NOMO-1 treated with dmso at 0.1 percent for 144 hours (cell line): ENCODE data around the gene DOHH.
"Not testable (repeated sequence)": the region's sequence is repeated elsewhere in the genome, so short reads cannot be mapped to it uniquely, and the experiment has no call there.

Experiments used
- DNase-seq: peaks from one replicate; lab custom pipeline; 2025; ENCODE audit not compliant: unreplicated experiment; lab: John Stamatoyannopoulos, UW

DOHH gene

GRCh38 chr19:3462991-3463713, 37.3 kb downstream of the DOHH start:
- no peak for DNase-seq

GRCh38 chr19:3459965-3460582, 40.4 kb downstream of the DOHH start:
- DNase-seq = no peak

- no peak for DNase-seq
Measured at GRCh38 chr19:3459089-3459881, 41.2 kb downstream of the DOHH start.

GRCh38 chr19:3458229-3459088, 42.0 kb downstream of the DOHH start:
- DNase-seq = no peak

- no peak for DNase-seq
Measured at GRCh38 chr19:3457528-3458228, 42.8 kb downstream of the DOHH start.

- DNase-seq = no peak
Measured at GRCh38 chr19:3456925-3457527, 43.4 kb downstream of the DOHH start.

- DNase-seq = no peak
Measured at GRCh38 chr19:3455960-3456601, 44.4 kb downstream of the DOHH start.

- no peak for DNase-seq
Measured at GRCh38 chr19:3455393-3455955, 45.0 kb downstream of the DOHH start.

- DNase-seq = no peak
Measured at GRCh38 chr19:3454656-3455392, 45.6 kb downstream of the DOHH start.

GRCh38 chr19:3453840-3454239, 46.6 kb downstream of the DOHH start:
- no peak for DNase-seq

- DNase-seq = not testable (repeated sequence)
Measured at GRCh38 chr19:3452942-3453214, 47.6 kb downstream of the DOHH start.

GRCh38 chr19:3452171-3452941, 48.1 kb downstream of the DOHH start:
- no peak for DNase-seq

GRCh38 chr19:3451451-3451866, 49.0 kb downstream of the DOHH start:
- DNase-seq = no peak

GRCh38 chr19:3450796-3451411, 49.6 kb downstream of the DOHH start:
- no peak for DNase-seq

- DNase-seq = no peak
Measured at GRCh38 chr19:3448616-3449334, 51.7 kb downstream of the DOHH start.

GRCh38 chr19:3446657-3447056, 53.8 kb downstream of the DOHH start:
- DNase-seq = not testable (repeated sequence)

- DNase-seq = no peak
Measured at GRCh38 chr19:3444695-3445234, 55.7 kb downstream of the DOHH start.
